NK-92 (cell line): ENCODE measurements around the gene GOLGA8T.
"Not testable (repeated sequence)": the region's sequence is repeated elsewhere in the genome, so short reads cannot be mapped to it uniquely, and the experiment has no call there.

Source experiments
- DNase-seq: peaks from one replicate; lab custom pipeline; 2025; ENCODE audit not compliant: unreplicated experiment; lab: John Stamatoyannopoulos, UW

Gene GOLGA8T

GRCh38 chr15:30191639-30192038 is 56.8 kb downstream of the GOLGA8T start:
- DNase-seq: not testable (repeated sequence)

DNA sequence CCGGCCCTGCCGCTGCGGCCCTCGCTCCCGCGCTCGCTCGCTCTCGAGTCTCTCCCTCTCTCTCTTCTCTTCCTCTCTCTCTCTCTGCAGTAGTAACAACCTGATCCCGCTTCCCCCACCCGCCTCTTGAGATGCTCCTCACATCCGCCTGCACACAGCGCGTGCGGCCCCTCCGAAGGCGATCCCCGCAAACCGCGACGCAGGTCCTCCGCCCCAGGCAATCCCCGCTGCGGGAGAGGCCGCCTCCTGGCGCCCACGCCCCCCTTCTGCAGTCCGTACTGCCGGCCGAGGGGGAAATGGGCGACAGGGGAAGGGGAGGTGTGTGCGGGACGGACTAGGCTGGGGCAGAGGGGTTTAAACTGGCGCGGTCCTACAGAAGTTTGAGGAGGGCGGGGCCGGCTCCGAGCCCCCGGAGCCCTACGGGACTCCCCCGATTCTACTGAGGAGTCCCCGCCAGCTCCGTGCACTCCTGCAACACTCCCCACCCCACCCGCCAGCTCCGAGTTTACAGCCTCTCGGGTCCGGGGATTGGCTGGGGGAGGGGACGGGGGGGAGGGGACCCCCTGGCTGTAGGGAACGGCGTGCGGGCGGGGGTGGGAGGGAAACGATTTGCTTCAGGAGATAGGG is 57.4 kb downstream of the GOLGA8T start:
- not testable (repeated sequence) for DNase-seq

DNA sequence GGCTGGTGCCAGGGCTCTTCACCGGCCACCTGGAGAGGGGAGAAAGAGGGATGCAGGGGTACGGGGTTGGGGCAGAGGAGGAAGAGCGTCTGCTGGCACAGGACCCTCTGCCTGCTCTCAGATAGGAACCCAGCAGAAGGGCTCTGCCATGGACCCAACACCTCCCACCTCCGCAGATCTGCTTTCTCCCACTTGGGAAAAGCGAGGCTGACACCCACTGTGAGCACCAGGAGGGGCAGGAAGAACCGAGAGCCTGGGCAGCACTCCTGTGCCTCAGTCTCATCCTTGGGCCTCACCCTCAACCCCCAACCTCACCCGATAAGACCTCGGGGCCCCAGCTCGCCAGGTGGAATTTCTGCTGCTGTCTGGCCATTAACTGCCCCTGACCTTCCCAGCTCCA is 58.0 kb downstream of the GOLGA8T start:
- not testable (repeated sequence) for DNase-seq
